GM11168 (cell line): ENCODE results near the gene MYH3.

Source experiments
- in situ Hi-C: fragments of 300-500 bp; cut with MboI; formaldehyde crosslinking; loops from one replicate; pipeline ENCODE4 v1.12.0; 2022; ENCODE audit warnings: low sequenced_read_pairs; ENCODE audit not compliant: unreplicated experiment

Gene MYH3

DNA sequence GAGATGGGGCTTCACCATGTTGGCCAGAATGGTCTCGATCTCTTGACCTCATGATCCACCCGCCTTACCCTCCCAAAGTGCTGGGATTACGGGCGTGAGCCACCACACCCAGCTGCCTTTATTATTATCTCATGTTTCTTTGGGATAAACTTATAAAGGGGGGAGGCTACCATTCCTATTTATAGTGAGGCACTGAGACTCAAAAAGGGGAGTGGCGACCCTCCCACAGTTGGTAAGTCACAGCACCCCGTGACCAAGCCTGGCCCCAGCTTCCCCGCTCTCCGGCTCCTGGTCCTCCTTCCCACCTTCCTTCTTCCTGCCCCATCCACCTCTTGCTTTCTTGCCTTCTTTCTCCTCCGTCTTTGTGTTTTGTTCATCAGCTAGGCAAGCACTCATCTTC is 5.2 kb downstream of the MYH3 start:
- in situ Hi-C loops: no loop called here

- in situ Hi-C loops: no loop called here
Observed at GRCh38 chr17:10649602-10650001, 7.5 kb downstream of the MYH3 start.

- in situ Hi-C loops: no loop called here
Observed at GRCh38 chr17:10648956-10649355, 8.2 kb downstream of the MYH3 start.

DNA sequence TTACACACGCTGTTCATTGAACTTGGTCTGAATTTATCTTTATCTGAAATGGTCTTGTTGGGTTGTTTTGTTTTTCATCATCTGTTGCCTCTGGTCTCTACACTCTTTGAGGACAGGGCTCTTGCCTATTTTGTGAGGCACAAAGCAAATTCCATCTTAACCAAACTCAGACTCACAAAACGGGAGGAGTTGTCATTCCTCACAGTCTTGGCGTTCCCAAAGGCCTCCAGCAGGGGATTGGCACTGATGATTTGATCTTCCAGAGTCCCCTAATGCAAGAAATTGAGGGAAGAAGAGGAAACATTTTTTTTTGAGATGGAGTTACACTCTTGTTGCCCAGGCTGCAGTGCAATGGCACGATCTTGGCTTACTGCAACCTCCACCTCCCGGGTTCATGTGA is 8.7 kb downstream of the MYH3 start:
- in situ Hi-C loops: no loop called here

GRCh38 chr17:10646392-10646990 is 10.6 kb downstream of the MYH3 start:
- in situ Hi-C loops: no loop called here

DNA sequence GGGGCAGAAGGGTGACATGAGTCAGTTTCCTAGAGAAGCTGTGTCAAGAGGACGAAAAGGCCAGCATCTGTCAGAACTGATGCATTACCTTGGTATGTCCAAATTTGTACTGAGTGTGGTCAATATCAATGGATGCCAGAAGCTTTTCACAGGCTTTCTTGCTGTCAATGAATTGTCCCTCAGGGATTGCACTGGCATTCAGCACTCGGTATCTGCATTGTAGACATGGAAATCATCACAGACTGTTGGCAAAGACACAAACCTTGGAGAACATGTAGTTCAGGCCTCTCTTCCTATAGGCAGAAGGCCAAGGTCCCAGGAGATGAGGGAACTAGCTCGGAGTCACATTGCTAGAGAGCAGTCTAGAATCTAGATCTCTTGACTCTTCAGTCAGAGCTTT is 16.6 kb downstream of the MYH3 start:
- in situ Hi-C loops: no loop called here

- in situ Hi-C loops: loop anchor here (10.0 kb wide), 1 partner anchor 207 kb away; no protein-coding TSS in a partner anchor
Observed at GRCh38 chr17:10638151-10638550, 19.0 kb downstream of the MYH3 start.

- in situ Hi-C loops: loop anchor here (10.0 kb wide), 1 partner anchor 210 kb away; no protein-coding TSS in a partner anchor
Observed at GRCh38 chr17:10635290-10635689, 21.8 kb downstream of the MYH3 start.

DNA sequence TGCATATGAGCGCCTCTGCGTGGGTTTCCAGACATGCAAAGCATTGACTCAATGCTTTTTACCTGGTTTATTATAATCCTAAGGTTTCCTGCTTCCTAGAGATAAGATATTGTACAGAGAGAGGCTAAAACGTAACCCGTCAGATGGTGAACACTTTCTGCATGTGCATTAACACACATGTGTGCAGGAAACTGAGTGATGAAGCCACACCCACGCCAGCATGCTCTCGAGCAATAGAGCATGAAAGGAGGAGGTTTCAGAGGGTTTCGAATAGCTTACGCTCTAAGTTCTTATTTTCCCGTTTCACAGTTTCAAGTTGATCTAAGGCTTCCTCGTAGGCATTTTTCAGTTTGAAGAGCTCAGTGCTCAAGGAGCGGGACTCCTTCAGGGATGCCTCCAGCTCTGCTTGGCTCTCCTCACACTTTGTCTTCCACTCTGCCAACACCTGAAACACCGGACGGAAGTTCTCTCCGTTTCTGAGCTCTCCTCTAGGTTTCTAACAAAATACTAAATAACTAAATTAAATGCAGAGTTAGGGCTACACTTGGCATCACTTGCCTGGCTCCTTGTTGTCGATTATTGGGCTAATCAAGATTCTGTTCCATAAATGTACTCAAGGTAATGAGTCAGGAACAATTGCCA is 23.2 kb downstream of the MYH3 start:
- in situ Hi-C loops: loop anchor here (10.0 kb wide), 1 partner anchor 211 kb away; no protein-coding TSS in a partner anchor

DNA sequence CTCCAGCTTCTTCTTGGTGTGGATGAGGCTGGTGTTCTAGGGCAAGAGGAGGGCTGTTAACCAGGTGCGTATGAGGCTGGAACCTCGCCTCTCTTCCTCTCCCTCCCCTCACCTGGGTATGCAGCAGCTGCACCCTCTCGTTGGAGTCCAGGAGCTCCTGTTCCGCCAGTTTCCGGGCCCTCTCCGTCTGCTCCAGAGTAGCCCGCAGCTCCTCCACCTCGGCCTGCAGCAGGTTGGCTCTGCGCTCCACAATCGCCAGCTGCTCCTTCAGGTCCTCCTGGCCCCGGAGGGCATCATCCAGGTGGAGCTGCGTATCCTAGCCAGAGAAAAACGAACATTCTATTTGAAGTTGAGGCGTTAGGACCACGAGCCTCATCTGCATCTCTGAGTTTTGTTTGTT is 25.4 kb downstream of the MYH3 start:
- in situ Hi-C loops: loop anchor here (10.0 kb wide), 1 partner anchor 213 kb away; no protein-coding TSS in a partner anchor

- in situ Hi-C loops: loop anchor here (10.0 kb wide), 1 partner anchor 214 kb away; no protein-coding TSS in a partner anchor
Observed at GRCh38 chr17:10631048-10631700, 25.9 kb downstream of the MYH3 start.

DNA sequence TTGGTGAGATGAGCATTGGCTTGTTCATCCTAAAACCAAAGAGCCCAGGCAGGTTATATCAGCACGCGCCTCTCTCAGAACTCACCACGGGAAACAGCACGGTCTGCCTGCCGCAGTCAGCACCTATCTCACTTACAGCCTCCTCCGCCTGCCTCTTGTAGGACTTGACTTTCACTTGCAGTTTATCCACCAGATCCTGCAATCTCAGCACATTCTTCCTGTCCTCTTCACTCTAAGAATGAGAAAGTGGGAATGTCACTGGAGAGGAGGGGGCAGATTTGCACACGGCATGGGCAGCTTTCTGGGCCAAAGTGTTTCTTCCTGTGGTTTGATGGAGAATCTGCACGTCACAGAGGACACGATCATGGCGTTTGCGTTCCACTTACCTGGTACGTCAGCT is 27.4 kb downstream of the MYH3 start:
- in situ Hi-C loops: loop anchor here (10.0 kb wide), 1 partner anchor 215 kb away; no protein-coding TSS in a partner anchor

DNA sequence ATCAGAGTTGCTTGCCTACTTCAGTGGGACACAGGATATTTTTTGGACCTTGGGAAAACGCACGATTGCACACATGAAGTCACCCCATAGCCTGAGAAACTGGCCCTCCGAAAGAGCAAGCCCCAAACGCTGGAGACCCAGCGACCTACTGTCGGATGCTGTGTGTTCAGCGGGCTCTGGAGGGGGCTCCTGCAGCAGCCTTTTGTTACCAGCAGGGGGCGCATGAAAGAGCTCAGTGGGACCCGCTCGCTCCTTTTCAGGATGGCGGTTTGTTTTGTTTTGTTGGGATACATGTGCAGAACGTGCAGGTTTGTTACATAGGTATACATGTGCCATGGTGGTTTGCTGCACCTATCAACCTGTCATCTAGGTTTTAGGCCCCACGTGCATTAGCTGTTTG is 28.4 kb downstream of the MYH3 start:
- in situ Hi-C loops: no loop called here

- in situ Hi-C loops: no loop called here
Observed at GRCh38 chr17:10626390-10626789, 30.7 kb downstream of the MYH3 start.

DNA sequence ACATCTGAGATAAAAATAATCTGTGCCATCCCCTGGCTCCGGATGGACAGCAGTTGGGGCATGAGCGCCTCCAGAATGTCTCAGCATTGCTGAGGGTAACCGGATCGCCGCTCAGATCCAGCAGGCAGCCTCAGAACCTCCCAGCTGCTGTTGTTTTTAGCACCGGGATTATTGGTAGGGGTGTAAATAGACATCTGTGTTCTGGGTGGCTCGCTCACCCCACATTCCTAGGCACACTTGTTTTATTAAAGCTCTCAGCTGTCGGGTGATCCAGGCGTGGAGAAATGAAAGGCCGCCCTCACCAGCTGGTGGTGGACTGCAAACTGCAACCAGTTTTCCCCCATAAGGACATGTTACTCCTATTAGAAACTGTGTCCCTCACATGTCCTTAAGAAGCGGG is 32.1 kb downstream of the MYH3 start:
- in situ Hi-C loops: loop anchor here (25.0 kb wide), 1 partner anchor 713 kb away; the partner anchor contains the start of gene RCVRN

- in situ Hi-C loops: loop anchor here (25.0 kb wide), 1 partner anchor 712 kb away; the partner anchor contains the start of gene RCVRN
Observed at GRCh38 chr17:10623737-10624338, 33.3 kb downstream of the MYH3 start.

DNA sequence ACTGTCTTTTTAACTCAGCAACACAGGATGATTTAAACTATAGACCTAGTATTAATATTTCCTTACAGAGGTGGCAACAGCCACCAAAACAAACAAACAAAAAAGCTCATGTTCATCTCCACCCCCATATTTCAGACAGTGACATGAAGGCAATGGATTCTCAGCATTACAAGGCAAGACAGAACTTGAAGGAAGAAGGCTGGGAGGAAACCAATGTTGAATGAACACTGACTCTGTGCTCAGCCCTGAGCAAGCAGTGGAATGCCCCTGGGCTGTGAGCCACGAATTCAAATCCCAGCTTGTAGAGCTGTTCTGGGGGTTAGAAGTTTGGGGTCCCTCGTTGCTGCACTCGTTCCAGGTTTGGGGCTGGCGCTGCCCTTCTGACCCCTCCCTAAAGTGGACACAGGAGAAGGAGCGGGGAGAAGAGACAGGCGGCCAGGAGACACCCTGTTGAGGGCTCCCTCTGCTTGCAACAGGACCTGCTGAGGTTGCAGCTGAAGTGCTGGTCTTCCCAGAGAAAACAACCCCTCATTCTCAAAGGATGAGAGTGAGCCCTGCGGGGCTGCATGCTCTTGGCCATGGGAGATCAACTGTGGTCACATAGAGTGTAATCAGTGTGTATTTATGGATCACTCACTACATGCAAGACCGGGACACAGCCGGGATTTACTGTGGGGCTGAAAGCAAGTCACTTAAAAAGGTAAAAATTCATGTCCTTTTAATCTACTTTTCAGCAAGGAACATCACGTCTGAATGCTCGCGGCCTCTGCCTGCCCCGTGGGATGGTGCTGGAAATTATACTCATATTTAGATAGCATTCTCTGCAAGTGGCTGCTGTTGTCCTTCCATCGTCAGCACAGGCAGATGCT is 34.3 kb downstream of the MYH3 start:
- in situ Hi-C loops: loop anchor here (25.0 kb wide), 1 partner anchor 711 kb away; the partner anchor contains the start of gene RCVRN

DNA sequence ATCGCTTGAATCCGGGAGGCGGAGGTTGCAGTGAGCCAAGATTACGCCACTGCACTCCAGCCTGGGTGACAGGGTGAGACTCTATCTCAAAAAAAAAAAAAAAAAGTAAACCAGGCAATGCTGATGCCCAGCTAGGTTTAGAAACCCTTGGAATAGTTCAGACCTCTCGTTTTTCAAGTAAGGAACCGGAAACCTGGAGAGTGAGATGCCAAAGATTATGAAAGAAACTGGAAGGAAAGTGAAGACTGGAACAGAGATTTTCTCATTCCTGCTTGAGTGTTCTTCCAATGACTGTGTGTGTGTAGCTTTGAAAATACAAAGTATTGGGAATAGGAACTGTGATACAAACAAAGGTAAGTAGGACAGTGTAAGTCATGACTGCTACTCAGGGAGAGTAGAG is 35.7 kb downstream of the MYH3 start:
- in situ Hi-C loops: loop anchor here (25.0 kb wide), 1 partner anchor 709 kb away; the partner anchor contains the start of gene RCVRN

- in situ Hi-C loops: loop anchor here (25.0 kb wide), 1 partner anchor 709 kb away; the partner anchor contains the start of gene RCVRN
Observed at GRCh38 chr17:10620823-10621222, 36.3 kb downstream of the MYH3 start.
